ENCODE results near the gene ZC2HC1B.
"Not testable (repeated sequence)": the region's sequence is repeated elsewhere in the genome, so short reads cannot be mapped to it uniquely, and the experiment has no call there.

Gene ZC2HC1B

DNA sequence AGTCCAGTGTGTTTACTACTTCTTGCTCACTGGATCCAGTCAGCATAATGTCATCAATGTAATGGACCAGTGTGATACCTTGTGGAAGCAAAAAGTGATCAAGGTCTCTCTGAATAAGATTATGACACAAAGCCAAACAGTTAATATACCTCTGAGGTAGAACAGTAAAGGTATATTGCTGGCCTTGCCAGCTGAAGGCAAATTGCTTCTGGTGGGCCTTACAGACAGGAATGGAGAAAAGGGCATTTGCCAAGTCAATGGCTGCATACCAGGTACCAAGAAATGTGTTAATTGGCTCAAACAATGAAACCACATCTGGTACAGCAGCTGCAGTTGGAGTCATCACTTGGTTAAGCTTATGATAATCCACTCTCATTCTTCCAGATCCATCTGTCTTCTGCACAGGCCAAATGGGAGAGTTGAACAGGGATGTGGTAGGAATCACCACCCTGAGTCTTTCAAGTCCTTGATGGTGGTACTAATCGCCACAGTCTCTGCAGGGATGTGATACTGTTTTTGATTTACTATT, 7.0 kb downstream of the ZC2HC1B start:
- DNase-seq (ENCODE audit: low read depth), result not testable (repeated sequence)

DNA sequence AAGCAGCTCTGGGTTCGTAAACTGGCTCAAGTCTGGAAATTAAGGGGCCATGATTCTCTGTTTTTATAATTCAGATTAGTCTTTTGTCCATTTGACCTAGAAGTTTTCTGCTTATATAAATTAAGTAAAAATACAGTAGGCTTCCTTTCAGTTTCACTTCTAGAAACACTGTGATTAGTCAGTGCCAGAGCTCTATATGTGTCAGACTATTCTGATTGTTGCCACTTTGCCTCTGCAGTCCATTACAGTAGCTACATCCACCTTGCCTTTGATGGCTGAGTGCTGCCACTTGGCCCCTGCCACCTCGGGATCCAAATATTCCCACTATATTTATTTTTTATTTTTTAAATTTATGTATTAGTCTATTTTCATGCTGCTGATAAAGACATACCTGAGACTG, 7.9 kb downstream of the ZC2HC1B start:
- no peak for DNase-seq (ENCODE audit: low read depth)

DNA sequence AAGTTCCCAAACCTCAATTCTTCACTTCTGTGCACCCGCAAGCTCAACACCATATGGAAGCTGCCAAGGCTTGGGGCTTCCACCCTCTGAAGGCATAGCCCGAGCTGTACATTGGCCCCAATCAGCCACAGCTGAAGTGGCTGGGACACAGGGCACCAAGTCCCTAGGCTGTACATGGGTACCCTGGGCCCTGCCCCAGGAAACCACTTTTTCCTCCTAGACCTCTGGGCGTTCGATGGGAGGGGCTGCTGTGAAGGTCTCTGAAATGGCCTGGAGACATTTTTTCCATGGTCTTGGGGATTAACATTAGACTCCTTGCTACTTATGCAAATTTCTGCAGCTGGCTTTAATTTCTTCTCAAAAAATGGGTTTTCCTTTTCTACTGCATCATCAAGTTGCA, 9.3 kb downstream of the ZC2HC1B start:
- DNase-seq (ENCODE audit: low read depth), result not testable (repeated sequence)

DNA sequence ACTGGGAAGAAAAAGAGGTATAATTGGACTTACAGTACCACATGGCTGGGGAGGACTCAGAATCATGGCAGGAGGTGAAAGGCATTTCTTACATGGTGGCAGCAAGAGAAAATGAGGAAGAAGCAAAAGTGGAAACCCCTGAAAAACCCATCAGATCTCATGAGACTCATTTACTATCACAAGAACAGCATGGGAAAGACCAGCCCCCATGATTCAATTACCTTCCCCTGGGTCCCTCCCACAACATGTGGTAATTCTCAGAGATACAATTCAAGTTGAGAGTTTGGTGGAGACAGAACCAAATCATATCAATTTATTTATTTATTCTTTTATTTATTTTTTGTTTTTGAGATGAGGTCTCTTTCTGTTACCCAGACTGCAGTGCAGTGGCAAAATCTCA, 10.2 kb downstream of the ZC2HC1B start:
- not testable (repeated sequence) for DNase-seq (ENCODE audit: low read depth)

DNA sequence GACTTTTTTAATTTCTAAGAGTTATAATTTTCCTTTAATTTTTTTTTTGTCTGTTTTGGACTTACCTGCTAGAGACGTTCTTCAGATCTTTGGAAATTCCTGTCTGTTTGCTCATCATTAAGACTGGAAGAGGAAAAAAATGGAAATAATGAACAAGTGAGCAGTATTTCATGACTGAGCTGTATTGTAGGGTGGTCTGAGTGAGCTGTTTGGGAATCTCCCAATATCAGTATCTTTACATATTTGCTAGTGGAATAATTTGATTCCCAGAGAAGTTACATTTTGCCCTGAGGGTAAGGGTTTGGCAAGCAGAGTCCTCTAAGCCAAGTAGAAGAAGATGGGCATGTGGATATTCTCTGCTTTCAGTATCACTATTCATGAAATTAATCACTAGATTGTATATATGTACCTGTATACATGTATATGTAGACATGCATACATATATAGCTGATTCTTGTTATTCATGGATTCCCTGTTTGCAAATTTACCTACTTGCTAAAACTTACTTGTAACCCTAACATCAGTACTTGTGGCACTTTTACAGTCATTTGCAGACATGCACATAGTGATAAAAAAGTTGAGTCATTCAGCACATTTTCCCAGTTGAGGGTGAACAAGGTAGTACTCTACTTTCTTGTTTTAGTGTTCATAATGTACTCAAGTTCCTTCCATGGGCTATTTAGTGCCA, 13.5 kb downstream of the ZC2HC1B start:
- DNase-seq (ENCODE audit: low read depth), result no peak

DNA sequence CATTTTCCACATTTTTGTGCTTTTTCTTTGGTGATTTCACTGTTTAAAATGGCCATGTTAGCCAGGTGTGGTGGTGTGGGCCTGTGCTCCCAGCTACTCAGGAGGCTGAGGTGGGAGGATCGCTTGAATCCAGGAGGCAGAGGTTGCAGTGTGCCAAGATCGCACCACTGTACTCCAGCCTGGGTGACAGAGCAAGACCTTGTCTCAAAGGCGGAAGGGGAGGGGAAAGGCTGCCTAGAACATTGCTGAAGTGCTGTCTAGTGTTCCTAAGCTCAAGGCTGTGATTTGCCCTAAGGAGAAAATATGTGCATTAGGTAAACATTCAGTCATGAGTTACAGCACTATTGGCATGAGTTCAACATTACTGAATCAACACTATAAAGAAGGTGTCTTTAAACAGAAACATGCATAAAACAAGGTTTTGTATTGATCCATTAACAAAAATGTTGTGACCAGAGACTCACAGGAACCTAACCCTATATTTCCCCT, 14.0 kb downstream of the ZC2HC1B start:
- DNase-seq (ENCODE audit: low read depth), result no peak

DNA sequence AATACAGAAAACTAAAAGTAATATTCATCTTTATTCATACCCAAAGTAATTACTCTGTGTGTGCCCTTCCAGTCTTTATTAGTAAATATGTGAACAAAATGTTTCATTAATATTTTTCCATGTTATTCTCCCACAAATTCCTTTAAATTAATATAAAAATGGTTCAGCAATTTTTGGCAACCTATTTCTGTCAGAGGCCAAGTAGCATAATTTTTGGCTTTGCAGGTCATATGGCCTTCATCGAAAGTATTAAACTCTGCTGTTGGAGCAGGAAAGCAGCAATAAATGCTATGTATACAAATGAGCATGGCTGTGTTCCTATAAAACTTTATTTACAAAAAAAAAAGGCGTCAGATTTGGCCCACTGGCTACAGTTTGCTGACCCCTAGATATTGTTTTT, 16.1 kb downstream of the ZC2HC1B start:
- DNase-seq (ENCODE audit: low read depth), result no peak

DNA sequence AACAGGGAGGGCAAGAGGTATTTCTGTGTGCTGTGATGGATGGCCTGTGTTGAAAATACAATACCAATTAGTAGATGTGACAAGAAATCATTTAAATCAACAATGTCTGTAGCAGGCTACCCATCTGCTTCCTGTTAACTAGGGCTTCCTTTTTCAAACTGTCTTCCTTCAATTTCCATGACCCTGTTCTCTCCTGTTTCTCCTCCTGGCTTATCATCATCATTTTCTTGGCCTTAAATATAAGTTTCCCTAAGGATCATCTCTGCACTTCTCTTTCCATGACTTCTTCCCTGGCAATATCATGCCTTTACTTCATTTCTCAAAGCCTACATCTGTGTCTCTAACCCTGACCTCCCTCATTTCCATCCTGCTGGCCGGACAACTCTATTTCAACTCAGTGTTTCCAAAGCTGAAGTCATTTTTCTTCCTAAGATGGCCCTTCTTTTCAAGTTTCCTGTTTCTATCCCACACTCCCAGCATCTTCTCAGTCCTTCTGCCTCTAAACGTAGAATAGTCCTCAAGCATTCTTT, 18.2 kb downstream of the ZC2HC1B start:
- no peak for DNase-seq (ENCODE audit: low read depth)

DNA sequence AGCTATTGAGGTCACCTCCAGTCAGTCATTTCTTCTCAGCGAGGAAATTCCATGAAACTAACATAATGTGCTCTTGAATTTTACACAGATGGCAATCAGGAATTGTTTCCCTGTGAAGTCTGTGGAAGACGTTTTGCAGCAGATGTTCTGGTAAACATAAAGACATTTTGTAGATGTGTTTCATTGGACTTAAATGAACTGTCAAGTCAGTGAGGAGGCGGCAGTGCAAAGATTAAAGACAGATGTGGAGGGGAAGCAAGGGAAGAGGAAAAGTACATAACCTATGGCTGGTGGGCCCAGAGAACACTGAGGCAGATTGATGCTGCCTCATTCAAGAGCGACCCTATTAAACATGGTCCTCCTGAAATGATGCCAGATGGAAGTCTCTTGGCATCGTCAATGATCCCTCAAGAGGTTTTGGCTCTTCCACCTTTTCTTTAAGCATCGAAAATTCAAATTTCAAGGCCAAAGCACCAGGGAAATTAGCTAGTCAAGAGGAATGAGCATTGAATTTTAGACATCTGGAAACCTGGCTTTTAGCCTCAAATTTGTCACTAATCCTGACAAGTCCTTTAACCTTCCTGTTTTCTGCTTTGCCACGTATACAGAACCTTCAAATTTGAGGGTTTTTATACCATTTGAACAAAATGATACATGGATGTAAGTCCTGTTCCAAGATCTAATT, 20.1 kb downstream of the ZC2HC1B start:
- DNase-seq (ENCODE audit: low read depth), result no peak

DNA sequence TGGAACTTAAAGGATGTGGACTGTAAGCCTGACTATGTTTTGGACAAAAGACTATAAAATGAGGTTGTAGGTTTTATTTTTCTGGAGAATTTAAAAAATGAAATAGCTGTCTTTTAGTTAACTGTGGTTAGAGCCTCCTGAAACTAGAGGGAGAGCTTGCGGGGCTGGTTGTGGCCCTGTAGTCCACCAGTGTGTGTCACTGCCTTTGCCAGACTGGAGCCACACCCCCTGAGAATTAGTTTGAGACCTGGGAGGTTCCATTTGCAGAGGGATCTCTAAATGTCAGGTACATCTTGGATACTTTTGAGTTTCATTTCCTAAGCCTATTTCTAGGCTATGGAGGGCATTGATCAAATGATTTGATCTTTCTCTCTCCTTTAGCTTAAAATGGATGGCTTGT, 20.8 kb downstream of the ZC2HC1B start:
- DNase-seq (ENCODE audit: low read depth), result no peak

DNA sequence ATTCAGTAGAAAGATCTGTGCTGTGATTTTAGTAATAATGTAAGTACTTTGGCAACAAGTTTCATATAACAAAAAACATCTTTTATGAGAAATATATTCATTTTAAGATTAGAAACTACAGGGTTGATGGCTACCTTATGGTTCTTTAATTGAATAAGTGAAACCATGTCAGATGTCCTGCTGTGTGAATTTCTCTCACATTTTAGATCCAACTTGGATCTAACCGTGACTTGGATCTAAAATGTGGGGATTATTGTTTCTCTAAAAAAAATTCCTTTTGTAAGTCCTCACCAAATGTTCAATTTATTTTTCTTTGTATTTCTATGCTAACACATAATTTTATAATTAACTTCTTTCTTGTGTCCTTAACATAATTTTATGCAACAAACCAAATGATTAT, 30.4 kb downstream of the ZC2HC1B start:
- DNase-seq (ENCODE audit: low read depth), result no peak

DNA sequence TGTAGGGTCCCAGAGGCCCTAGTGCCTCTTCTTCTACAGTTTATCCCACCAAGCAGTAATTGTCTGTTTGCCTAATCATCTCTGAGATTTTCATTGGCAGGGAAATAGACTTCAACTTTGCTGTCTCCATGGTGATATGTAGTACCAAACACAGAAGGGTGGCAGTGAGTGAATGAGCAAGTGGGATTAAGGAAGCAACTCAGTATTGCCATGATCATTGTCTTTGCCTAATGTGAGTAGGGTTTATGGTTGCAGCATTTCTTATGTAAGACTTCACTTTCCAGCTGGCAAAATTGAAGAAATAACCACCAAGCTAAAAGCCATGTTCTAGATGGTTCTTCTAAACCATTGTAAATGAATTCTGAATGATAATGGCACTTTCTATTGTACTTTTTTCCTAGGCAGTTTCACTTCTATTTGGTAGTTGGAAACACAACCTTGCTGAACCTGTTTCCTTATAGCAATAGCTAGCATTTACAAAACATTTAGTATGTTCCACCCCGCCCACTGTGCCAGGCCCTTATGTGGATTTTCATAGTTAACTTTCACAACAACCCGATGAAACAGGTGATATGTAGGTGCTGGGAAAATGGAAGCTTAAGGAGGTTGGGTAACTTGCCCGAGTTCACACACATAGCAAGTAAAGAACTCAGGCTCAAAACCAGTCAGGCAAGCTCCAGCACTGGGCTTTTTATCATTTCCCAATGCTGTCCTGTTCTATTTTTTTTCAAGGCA, 32.0 kb downstream of the ZC2HC1B start:
- DNase-seq (ENCODE audit: low read depth), result no peak

DNA sequence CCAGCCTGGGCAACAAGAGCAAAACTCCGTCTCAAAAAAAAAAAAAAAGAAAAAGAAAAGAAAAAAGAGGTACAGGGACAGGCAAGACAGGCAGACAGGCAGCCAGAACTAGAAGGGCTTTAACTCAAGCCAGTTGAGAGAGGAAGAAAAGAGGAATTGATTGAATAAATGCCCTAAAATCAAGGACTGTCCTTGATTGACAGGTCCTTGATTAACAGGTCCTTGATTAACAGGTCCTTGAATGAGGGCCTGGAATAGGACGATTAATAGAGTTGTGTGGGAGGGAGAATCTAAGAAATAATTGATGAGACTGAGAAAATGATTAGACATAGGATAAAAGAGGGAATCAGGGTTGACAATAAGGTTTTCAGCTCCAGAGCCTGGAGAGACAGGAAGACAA, 36.1 kb downstream of the ZC2HC1B start:
- no peak for DNase-seq (ENCODE audit: low read depth)

DNA sequence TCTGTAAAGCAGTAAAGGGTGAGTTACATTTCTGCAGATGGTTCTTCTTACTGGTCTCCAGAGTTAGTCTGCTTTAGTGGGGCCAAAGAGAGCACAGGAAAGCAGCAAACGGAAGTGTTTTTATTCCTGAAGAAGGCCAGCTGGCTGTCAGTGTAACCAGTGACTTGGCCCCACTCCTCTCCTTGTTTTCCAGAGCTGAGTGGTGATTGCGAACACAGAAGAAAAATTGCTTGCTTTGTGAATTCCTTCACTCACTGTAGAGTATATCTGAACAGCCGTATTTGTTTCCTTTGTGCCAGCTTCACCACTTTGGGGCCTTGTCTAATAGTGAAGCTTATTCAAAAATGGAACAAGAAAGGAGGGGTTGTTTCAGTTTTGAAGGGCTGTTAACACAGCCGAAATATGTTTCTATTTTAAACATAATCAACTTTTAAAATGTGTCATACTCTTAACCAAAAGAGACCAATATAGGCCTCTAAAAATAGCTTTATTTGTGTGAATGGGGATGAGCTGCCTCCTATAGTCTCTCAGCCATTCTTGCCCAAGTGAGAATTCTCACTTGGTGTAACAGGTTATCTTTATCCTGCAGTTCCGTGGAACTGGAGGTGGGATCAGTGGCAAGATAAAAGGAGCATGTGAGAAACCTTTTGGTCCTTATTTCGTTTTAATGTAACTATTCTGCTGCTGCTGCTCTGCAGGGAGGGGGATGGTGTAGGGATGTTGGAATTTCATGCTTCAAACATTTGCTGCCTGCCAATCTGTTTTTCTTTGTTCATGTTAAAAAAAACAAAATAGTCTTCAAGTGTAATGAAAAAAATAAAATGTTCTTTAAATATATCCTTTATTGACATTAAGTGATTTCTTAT, 37.8 kb downstream of the ZC2HC1B start:
- DNase-seq (ENCODE audit: low read depth), result no peak

DNA sequence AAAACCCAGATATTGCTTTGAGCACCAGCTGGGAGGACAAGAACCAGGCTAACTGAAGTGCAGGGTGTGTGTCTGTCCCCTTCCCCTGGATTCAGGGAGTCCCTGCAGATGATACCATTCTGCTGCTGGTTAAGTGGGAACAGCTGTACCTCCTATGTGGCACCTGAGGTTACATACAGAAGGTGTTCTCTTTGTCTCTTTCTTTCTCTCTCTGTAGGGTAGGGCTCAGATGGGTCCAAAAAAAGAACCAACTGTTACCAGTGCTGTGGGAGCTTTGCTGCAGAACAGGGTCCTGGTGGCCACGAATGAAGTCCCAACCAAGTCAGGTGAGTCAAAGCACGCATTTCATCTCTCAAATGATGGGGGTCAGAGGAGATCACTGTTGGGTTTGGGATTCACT, 38.6 kb downstream of the ZC2HC1B start:
- no peak for DNase-seq (ENCODE audit: low read depth)

DNA sequence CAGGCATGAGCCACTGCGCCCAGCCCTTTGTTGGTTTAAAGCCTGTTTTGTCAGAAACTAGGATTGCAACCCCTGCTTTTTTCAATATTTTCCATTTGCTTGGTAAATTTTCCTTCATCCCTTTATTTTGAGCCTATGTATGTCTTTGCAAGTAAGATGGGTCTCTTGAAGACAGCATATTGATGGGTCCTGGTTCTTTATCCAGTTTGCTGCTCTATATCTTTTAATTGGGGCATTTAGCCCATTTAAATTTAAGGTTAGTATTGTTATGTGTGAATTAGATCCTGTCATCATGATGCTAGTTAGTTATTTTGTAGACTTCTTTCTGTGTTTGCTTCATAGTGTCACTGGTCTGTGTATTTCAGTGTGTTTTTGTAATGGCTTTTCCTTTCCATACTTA, 46.8 kb downstream of the ZC2HC1B start:
- DNase-seq (ENCODE audit: low read depth), result no peak

DNA sequence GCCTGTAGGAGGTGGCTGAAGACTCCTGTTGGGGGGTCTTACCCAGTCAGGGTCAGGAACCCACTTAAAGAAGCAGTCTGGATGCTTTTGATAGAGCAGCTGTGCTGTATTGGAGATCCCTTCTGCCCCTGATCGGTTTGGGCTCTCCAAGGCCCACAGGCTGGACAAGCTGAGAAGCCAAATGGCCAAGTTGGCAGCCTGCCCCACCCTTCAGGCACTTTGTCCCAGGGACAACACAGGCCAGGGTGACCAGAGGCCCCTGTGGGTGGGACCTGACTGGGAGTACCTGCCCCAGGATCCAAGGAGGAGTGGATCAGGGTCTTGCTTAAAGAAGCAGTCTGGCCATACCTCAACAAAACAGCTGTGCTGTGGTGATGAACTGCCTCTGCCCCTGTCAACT, 48.4 kb downstream of the ZC2HC1B start:
- DNase-seq (ENCODE audit: low read depth), result no peak

DNA sequence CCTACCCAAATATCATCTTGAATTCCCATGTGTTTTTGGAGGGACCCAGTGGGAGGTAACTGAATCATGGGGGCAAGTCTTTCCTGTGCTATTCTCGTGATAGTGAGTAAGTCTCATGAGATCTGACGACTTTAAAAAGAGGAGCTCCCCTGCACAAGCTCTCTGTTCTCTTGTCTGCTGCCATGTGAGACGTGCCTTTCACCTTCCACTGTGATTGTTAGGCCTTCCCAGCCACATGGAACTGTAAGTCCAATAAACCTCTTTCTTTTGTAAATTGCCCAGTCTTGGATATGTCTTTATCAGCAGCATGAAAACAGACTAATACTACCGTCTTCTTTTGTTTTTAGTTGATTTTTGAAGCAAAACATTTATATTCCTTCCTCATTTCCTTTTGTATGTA, 52.8 kb downstream of the ZC2HC1B start:
- not testable (repeated sequence) for DNase-seq (ENCODE audit: low read depth)

DNA sequence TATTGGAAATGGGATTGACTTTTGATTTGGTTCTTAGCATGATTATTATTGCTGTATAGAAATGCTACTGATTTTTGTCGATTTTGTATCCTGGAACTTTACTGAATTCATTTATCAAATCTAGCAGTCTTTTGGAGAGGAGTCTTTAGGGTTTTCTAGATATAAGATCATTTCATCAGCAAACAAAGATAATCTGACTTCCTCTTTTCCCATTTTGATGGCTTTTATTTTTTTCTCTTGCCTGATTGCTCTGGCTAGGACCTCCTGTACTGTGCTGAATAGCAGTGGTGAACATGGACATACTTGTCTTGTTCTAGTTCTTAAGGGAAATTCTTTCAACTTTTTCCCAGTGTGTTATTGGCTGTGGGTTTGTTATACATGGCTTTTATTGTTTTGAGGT, 64.6 kb downstream of the ZC2HC1B start:
- no peak for DNase-seq (ENCODE audit: low read depth)

DNA sequence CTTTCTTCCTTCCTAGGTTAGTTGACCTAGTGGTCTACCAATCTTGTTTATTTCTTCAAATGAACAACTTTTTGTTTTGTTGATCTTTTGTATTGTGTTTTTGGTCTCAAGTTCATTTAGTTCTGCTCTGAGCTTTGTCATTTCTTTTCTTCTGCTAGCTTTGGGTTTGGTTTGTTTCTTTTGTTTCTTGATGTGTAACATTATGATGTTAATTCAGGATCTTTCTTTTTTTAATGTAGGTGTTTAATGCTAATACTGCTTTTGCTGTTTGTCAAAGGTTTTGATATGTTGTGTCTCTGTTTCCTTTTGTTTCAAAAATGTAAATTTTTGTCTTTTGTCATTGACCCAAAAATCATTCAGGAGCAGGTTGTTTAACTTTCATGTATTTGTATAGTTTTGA, 65.7 kb downstream of the ZC2HC1B start:
- DNase-seq (ENCODE audit: low read depth), result no peak

DNA sequence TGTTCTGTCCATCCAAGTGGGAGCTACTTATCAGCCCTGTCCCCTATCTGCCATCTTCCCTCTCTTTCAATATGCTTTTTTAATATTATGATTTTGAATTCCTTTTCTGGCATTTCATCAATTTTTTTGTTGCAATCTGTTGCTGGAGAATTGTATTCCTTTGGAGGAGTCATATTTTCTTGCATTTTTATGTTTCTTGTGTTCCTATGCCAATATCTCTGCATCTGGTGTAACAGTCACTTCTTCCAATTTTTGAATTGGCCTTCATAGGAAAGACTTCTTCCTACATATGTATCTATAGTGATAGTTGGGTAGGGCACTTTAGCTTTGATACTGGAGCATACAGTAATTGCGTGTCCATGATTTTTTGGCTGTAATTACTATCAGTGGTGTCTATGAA, 70.1 kb downstream of the ZC2HC1B start:
- DNase-seq (ENCODE audit: low read depth), result no peak

DNA sequence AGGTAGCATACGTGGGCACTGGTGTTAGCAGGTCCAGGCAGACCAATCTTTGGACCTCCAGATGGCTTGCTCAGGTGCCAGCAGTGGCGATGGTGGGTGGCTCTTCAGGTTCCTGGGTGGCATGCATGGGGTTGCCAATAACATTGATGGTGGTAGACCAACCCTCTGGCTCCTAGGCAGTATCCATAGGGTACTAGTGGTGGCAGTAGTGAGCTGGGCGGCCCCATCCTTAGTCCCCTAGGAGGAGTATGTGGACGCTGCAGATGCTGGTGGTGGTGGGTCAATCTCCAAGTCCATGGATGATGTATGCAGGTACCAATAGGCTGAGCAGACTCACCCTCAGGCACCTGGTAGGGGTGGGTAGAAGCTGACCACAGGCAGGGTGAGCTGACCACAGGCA, 70.6 kb downstream of the ZC2HC1B start:
- DNase-seq (ENCODE audit: low read depth), result no peak
